Lung (tissue), 12 donors: ENCODE data around the gene PRCD. TPM values are rescaled to one million over a fixed set of nuclear protein-coding genes. Genes with fewer than 3 reads are reported as not detected.

ENCODE experiments used
- ATAC-seq: fragments of 200-7000 bp; cut with Tn5 transposase; one replicate; pipeline ENCODE4 v1.9.1; 2020; ENCODE audit warnings: moderate number of reproducible peaks; ENCODE audit not compliant: insufficient read depth, low FRiP score
- DNase-seq, 3 donors: peaks; one replicate each; pipeline ENCODE4 v3.0.0-alpha.2; 2013 to 2017
- H3K27ac ChIP-seq, 2 donors: one replicate each; pipeline ENCODE4 v1.5.1; 2013; ENCODE audit warnings: mild to moderate bottlenecking in 2 of 2, moderate library complexity in 2 of 2, control low read depth in 1 of 2, inconsistent platforms in 1 of 2, low read depth in 1 of 2, low read length in 1 of 2
- H3K27me3 ChIP-seq, 3 donors: one replicate each; pipeline ENCODE4 v1.5.1; 2013; ENCODE audit warnings: low read length in 2 of 3; ENCODE audit not compliant: control insufficient read depth in 3 of 3, insufficient read depth in 3 of 3
- H3K36me3 ChIP-seq, 4 donors: one replicate each; pipeline ENCODE4 v1.5.1; 2013; ENCODE audit warnings: low read length in 4 of 4, mild to moderate bottlenecking in 1 of 4, moderate library complexity in 1 of 4; ENCODE audit not compliant: control insufficient read depth in 4 of 4, insufficient read depth in 4 of 4
- H3K4me1 ChIP-seq, 5 donors: one replicate each; pipeline ENCODE4 v1.5.1; 2013; ENCODE audit warnings: low read length in 5 of 5, mild to moderate bottlenecking in 2 of 5, moderate library complexity in 1 of 5; ENCODE audit not compliant: control insufficient read depth in 5 of 5, insufficient read depth in 5 of 5
- H3K4me3 ChIP-seq: one replicate; pipeline ENCODE4 v1.5.1; 2013; ENCODE audit warnings: mild to moderate bottlenecking, control low read depth, moderate library complexity
- H3K9ac ChIP-seq, 2 donors: one replicate each; pipeline ENCODE4 v1.5.1; 2013; ENCODE audit warnings: low read length in 2 of 2, control low read depth in 1 of 2; ENCODE audit not compliant: insufficient read depth in 1 of 2
- H3K9me3 ChIP-seq, 4 donors: one replicate each; pipeline ENCODE4 v1.5.1; 2013; ENCODE audit warnings: low read length in 3 of 4, mild to moderate bottlenecking in 1 of 4, moderate library complexity in 1 of 4; ENCODE audit not compliant: control insufficient read depth in 4 of 4, insufficient read depth in 3 of 4
- WGBS, 2 donors: extraction: QIAGEN DNeasy Blood & Tissue Kit; methylation state at CpG; one replicate each; pipeline ENCODE4 v1.1.7; 2013; 5-methylcytosine and 5-hydroxymethylcytosine counted together
- polyA plus RNA-seq, 2 donors: library from polyadenylated mRNA; stranded (reverse); fragments of 200-250 nt; gene quantifications; one replicate each; pipeline ENCODE4 v1.2.1, GENCODE V29; 2013
- total RNA-seq, 2 donors: library from RNA; depleted of rRNA in 1 of 2; stranded (reverse); fragments of >200 nt in 1 of 2; gene quantifications; one replicate each; pipeline ENCODE4 v1.2.1, GENCODE V29; 2014 to 2021
- TF ChIP-seq, protein P1 (sequence below): IDR thresholded peaks from 2 replicates; pipeline ENCODE4 v1.5.1; 2012; ENCODE audit warnings: mild to moderate bottlenecking; ENCODE audit errors: control extremely low read depth, extremely low read depth
- donor health status: control.
- donor health status: control.
- donor health status: Bipolar disorder and iron deficiency.
- donor health status: healthy.
- donor health status: DM: yes; HTN: yes; CAD: no.

The PRCD gene
- total and polyA plus RNA-seq, 4 donors = 2.0 to 11.3 (median 5.6) TPM

- Histone ChIP-seq H3K27ac (peak overlapping the region; percentile 94 to 96), H3K9me3 (no peaks in the 10 kb centered on the region), H3K27me3 (no peaks in the 10 kb centered on the region), H3K4me1 (peaks cover 0 to 62% (median 29%) of the 10 kb centered on the region in 5 donors), H3K9ac (no peak overlapping the region), H3K4me3 (no peak overlapping the region), H3K36me3 (peaks cover 0 to 4% (median 0%) of the 10 kb centered on the region in 4 donors)
- DNase-seq = peak in 1 of 3 donors; percentile 34
- ATAC-seq = no peak
- TF ChIP-seq, protein P1, sequence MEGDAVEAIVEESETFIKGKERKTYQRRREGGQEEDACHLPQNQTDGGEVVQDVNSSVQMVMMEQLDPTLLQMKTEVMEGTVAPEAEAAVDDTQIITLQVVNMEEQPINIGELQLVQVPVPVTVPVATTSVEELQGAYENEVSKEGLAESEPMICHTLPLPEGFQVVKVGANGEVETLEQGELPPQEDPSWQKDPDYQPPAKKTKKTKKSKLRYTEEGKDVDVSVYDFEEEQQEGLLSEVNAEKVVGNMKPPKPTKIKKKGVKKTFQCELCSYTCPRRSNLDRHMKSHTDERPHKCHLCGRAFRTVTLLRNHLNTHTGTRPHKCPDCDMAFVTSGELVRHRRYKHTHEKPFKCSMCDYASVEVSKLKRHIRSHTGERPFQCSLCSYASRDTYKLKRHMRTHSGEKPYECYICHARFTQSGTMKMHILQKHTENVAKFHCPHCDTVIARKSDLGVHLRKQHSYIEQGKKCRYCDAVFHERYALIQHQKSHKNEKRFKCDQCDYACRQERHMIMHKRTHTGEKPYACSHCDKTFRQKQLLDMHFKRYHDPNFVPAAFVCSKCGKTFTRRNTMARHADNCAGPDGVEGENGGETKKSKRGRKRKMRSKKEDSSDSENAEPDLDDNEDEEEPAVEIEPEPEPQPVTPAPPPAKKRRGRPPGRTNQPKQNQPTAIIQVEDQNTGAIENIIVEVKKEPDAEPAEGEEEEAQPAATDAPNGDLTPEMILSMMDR = no peak
- 58 to 65% methylated on average over 15 of the region's 15 CpGs for WGBS, 2 donors
Measured at GRCh38 chr17:76528156-76528527, 11.7 kb upstream of the PRCD start.

- DNase-seq (peak in 2 of 3 donors; percentile 69 to 77), ATAC-seq (no peak)
- Histone ChIP-seq H3K27ac (peak overlapping the region; percentile 94 to 96), H3K9me3 (no peaks in the 10 kb centered on the region), H3K27me3 (no peaks in the 10 kb centered on the region), H3K4me1 (peaks cover 0 to 58% (median 30%) of the 10 kb centered on the region in 5 donors), H3K9ac (no peak overlapping the region), H3K4me3 (no peak overlapping the region), H3K36me3 (peaks cover 0 to 4% (median 0%) of the 10 kb centered on the region in 4 donors)
- WGBS, 2 donors = 53 to 60% methylated on average over 31 of the region's 31 CpGs
- TF ChIP-seq, protein P1 = no peak
Measured at GRCh38 chr17:76528528-76529223, 11.2 kb upstream of the PRCD start.

GRCh38 chr17:76529224-76530094 is 10.4 kb upstream of the PRCD start:
- Histone ChIP-seq H3K27ac (peak overlapping the region; percentile 94 to 96), H3K27me3 (no peaks in the 10 kb centered on the region), H3K9me3 (no peaks in the 10 kb centered on the region), H3K4me3 (no peak overlapping the region), H3K9ac (no peak overlapping the region), H3K4me1 (peaks cover 0 to 56% (median 30%) of the 10 kb centered on the region in 5 donors), H3K36me3 (peaks cover 0 to 4% (median 0%) of the 10 kb centered on the region in 4 donors)
- ATAC-seq = peak; percentile 70
- TF ChIP-seq, protein P1 = no peak
- peak; percentile 98 to 99 (median 99) for DNase-seq
- WGBS, 2 donors = 29 to 47% methylated on average over 20 of the region's 20 CpGs
